ENCODE results near the gene COL15A1.

COL15A1 gene

DNA sequence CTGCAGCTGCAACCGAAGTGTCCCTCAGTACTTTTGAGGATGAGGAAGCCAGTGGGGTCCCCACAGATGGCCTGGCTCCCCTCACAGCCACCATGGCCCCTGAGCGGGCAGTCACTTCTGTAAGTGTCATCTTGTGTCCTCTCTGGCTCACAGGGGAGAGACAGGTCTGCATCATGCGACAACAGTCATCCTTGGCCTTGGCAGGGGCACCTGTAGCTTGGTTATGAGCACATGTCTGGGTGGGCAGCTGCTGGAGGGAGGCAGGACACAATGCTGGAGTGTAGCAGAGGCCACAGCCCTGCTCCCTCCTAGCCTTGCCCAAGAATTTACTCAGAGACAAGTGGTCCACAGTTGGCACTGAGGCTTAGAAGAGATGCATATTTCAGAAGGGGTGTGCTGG, 71.7 kb downstream of the COL15A1 start:
- DNase-seq (ENCODE audit: low read depth in 3 of 3), result no peak

DNA sequence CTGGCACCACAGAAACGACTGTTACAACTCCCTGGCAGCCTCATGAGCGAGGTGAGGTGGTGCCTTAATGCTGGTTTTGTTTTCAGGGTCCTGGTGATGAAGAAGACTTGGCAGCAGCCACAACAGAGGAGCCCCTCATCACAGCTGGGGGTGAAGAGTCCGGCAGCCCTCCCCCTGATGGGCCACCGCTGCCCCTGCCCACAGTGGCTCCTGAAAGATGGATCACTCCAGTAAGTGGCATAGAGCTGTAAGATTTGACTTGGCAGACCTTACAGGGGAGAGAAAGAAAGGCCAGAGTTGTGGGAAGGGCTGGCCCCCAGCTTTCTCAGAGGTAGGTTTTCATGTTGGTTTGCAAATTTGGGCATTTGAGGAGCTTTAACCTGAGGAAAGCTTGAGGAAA, 72.2 kb downstream of the COL15A1 start:
- no peak for DNase-seq (ENCODE audit: low read depth in 3 of 3)

DNA sequence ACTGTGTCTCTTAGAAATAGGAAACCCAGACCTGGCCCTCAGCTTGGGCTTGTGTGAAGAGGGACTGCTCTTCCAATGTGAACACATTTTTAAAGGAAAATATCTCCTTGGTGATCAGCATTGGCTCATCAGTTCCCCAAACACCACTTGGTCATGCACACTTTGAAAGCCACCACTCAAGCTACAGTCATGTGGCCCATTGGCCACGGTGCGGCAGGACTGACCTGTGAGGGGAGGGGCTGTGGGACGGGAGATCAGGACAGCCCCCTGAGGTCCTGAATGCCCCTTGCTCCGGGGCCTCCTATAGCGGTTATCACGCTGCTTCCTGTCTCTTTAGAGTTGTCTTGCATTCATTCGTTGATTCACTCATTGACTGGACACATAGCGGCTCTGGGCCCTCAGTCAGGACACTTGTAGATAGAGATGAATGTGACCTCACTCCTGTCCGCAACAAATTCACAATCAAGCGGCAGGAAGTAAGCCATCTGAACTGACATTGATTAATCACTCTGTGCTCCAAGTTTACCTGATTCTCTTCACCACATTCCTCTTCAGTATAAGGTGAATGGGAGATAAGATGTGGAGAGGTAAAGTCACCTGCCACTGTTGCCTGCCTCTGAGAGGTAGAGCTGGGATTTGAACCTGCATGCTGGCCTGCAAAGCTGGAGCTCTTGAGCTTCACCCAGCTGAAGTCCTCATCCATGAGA, 73.1 kb downstream of the COL15A1 start:
- DNase-seq (ENCODE audit: low read depth in 3 of 3), result no peak

DNA sequence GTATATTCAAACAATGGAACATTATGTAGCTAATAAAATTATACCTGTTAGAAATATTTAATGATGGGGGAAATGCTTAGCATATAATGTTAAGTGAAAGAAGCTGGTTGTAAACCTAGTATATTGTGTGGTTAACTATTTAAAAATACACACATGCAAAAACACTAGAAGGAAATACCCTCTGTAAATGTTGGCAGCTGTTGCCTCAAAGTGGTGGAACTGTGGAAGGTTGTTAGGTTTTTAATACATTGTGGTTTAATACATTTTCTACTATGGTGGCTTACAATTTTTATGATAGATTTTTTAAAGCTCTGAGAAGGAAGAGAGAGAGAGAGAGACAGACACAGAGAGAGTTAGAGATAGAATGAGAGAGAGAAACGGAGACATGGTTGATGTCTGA, 74.9 kb downstream of the COL15A1 start:
- no peak for DNase-seq (ENCODE audit: low read depth in 3 of 3)

DNA sequence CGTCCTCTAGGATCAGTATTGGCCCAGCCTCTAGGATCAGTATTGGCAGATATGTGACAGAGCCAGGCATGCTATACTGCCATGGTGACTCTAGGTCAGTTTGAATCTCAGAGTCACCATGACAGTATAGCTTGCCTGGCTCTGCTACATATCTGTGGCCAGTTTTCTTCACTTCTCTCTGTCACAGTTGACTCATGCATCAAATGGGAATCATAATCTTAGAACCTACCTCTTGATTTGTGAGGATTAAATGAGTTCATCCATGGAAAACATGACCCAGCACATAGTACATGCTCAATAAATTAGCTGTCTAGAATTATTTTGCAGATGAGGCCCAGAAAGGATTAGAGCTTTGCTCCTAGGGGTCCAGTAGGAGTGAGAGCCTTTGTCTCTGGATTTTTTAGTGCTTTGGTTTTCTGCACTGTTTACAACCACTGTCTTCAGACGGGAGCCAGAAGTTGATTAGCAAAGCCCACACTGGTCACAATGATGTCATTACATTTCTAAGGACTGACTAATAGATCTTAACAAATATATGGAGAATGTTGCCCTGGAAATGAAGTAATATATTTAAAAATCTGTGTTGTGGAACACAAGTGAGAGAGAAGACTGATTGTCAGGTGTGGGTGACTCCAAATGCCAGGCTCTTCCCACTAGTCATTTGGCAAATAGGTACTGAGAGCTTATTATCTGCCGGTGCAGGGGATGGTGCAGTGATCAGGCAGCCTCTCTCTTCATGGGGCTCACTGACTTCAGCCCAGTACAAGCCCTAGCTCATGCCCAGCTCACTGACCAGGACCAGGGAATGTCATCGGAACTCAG, 76.0 kb downstream of the COL15A1 start:
- no peak for DNase-seq (ENCODE audit: low read depth in 3 of 3)

DNA sequence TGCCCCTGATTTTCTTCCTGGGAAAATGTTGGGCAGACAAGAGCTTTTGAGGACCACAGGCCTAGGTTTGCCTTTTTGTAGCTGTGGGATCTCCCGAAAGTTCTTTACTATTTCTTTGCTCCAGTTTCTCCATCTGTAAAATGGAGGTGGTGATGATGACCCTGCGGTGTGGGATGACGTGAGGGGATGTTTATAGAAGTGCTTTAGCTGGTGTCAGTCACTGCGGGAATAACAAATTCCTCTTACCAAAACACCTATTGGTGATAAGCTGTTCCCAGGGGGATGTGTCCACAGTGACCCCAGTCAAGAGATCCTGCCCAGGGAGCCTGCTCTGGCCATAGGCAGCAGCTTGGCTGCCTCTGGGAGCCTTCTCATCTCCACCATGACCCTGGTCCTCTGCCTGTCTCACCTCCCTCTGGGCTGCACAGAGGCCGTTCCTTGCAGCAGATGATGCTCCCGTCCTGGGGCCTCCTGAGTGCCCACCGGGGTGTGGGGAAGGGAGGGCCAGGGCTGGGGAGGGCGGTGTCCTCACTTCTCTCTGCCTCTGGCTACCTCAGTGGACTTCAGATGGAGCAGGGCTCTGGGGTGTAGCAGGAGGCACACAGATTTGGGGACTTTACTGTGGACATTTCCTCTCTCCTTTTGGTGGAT, 77.2 kb downstream of the COL15A1 start:
- no peak for DNase-seq (ENCODE audit: low read depth in 3 of 3)

DNA sequence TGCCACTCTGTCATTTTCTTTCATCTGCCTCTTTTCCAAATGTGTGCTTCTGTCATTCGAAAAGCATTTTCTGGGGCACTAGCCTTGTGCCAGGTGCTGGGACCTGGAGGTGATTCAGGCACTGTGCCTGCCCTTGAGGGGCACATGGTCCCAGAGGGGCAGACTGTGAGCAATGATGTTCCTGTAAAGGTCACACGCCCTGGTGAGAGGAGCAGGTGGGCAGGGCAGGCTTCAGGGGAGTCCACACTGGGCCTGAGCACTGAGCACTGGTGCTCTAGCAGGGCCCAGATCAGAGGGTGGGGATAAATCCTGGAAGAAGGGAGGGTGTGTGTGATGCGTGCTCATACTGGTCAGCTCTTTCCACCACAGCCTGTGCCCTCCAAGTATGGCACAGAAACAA, 77.8 kb downstream of the COL15A1 start:
- DNase-seq (ENCODE audit: low read depth in 3 of 3), result no peak

DNA sequence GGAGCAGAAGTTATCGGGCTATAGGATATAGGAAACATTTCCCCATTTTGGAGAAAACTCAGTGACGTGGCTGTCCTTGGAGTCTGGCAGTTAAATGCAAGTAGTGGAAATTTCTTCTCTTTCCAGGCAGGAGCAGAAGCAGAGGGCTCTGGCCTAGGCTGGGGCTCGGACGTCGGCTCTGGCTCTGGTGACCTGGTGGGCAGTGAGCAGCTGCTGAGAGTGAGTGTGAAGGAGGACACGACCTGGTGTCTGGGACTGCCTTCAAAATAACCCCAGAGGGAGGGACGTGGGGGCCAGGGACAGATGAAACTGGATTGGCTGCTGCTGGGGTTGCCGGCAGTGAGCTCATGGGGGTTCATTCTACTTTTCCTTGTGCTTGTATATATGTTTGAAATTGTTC, 79.5 kb downstream of the COL15A1 start:
- DNase-seq (ENCODE audit: low read depth in 3 of 3), result no peak

DNA sequence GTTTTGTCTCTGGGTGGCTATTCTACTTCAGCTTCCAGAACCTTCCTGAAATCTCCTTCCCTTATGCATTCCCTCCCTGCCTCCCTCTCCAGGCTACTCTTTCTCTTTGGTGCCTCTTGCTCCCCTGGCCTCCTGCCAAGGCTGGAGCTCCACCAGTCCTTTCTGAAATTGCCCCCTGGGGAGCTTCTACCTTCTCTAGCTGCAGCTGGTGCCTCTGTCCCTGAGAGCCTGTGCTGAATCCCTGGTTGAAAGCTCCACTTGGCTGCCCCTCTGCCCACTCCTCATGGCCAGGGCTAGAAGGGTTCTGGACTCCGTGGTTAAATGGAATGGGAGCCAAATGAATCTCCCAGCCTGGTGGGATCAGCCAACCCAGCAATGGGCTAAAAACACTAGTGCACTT, 80.1 kb downstream of the COL15A1 start:
- DNase-seq (ENCODE audit: low read depth in 3 of 3), result no peak

DNA sequence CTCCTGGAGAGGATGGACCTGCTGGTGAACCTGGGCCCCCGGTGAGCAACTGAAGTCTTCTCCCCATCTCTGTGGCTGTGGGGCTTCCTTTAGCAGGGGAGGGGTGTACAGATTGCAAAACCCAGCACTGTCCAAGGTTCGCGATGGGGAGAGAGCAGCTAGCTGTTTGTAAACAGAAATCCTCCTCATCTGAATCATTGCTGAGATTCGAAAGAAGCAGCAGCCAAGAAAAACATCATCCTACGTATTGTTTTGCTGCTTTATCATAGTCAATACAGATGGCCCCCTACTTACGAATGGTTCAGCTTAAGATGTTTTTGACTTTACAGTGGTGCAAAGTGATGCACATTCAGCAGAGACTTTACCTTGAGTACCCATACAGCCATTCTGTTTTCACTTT, 81.3 kb downstream of the COL15A1 start:
- no peak for DNase-seq (ENCODE audit: low read depth in 3 of 3)

DNA sequence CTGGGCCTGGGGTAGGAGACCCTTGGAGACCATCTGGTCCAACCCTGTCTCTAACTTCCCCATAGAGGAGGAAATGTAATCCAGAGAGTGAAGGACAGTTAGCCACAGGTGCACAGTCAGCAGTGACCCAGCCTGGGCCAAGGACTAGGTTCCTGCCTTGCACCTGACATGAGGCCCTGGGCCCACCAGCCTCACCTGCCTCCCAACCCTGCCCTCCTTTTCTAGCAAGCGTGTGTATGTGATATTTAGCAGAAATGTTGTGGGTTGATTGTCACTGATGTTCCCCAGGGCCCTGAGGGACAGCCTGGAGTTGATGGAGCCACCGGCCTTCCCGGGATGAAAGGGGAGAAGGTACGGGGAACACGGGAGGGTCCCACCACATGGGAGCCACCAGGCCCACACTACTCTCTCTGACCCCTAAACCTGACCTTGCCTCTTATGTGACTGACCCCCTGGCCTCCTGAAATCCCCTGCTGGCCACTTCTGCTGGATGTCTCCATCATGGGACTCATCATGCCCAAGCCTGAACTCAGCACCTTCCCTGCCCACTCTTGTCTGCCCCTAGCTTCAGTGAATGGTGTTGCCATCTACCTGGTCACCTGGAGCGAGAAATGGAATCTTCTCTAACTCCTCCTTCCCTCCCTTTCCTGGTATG, 82.0 kb downstream of the COL15A1 start:
- DNase-seq (ENCODE audit: low read depth in 3 of 3), result no peak

DNA sequence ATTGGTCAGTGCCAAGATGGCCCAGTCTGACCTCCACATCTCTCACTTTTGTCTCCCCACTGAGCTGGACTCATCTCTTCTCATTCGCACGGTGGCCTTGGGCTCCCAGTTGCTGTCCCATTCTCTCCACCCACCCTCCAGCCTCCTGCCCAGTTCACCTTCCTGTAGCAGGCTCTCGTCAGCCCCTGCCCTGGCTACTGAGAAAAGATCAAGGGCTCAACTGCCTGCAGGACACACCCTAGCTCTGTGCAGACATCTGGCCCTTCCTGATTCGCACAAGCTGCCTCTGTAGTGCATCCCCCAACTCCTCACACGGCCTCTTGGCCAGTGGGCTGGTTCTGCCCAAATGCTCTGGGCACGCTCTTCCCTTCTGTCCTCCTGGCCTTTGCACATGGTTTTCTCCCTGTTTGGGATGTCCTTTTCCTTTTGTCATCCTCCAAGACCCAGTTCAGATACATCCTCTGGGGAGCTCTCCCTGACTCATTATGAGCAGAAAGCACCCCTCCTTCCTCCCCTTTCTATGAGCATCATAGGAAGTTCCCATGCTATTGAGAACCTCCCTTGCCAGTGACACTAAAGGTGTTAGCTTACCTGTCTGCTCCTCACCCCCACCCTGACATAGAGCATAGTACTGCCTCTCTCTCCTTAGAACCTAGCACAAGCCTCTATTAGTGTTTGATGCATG, 82.7 kb downstream of the COL15A1 start:
- no peak for DNase-seq (ENCODE audit: low read depth in 3 of 3)

DNA sequence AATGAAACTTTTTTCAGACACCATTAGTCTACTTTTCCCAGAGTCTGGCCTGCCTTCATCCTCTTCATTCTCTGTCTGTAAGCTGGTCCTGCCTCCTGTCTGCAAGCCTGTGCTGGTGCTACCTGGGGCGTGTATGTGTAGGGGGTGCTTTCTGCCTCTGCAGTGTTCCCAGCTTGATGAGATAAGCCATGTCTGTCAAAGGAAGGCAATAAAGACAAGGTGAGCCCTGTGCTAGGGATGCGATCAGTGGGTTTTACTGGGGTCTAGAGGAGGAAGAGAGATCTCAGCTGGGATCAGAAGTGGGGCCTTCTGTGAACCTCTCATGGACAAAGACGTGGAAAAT, 83.2 kb downstream of the COL15A1 start:
- DNase-seq (ENCODE audit: low read depth in 3 of 3), result no peak

DNA sequence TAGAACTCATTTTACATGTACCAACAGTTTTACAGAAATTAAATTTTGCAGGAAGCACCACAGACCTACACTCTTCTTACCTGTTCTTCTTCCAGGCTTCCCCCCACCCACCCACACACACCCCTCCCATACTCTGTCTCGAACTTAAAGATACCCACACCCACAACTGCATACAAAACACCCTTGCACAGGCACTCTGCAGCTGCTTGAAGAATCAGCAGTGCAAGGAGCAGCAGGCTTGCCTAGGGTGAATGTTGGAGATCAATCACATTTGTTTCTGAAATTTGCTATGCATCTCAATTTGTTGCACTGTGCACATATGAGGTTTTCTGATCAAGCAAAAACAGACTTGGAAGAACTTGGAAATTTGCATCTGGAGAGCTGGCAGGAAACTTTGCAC, 83.7 kb downstream of the COL15A1 start:
- DNase-seq (ENCODE audit: low read depth in 3 of 3), result no peak

DNA sequence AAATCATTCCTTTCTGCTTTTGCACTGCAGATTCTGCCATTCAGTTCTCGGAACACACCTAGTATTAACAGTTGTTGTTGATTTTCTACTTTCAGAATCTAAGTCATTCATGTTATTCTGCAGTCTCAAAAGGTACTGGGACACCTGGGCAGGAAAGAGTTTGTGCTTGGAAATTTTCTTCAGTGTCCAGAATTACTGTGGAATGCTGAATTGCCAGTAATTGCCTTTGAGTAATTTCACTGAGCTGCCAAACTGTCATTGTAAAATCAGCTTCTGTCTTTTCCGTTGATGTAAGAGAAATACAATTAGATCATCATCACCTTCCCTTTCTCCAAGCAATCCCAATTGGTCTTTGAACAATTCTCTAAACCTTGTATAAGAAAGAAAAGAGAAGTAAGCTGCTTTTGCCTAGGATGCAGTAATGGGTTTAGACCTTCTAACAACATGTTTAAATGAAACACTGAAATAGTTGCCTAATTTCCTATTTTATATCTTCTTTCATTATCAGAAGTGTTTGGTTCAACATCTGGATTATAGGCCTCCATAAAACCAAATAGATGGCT, 85.5 kb downstream of the COL15A1 start:
- no peak for DNase-seq (ENCODE audit: low read depth in 3 of 3)

DNA sequence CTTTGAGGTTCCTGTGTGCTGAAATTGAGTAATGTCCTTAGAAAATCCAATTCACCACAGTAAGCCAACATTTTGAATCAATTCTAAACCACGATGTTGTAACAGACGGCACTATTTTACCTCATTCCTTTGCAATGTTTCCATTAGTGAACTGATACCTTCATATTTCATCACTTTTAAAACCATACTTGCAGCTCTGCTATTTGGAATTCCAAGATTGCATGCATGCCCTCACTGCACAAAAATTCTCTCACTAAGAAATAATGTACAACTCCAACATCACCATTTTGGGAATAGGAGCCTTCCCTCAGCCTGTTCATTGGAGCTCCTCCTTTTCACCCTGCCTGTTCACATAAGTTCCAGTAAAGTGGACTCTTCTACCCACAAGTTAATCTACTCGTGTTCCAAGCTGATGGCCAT, 86.4 kb downstream of the COL15A1 start:
- DNase-seq (ENCODE audit: low read depth in 3 of 3), result no peak

DNA sequence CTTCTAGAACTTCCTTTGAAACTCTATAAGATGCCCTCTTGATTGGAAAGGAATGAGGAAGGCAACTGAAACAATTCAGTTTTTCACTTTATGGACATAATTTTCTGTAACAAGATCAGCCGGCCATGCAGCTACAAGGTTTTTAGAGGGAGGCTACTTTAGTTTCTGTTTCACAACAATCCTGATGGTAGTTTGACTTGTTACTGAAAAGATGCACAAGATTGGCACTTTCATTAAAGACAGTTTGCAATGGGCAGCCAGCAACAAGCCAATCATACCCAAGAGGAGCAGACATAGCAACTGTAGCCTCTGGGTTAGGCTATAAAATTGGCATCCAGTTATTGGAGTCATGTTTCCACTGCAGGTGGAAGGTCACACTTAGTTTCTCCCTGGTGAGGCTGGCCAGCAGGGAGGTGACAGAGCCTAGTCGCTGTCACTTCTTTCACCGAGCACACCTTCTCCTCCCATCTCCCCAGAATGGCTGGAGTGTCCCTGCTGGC, 87.0 kb downstream of the COL15A1 start:
- DNase-seq (ENCODE audit: low read depth in 3 of 3), result no peak

DNA sequence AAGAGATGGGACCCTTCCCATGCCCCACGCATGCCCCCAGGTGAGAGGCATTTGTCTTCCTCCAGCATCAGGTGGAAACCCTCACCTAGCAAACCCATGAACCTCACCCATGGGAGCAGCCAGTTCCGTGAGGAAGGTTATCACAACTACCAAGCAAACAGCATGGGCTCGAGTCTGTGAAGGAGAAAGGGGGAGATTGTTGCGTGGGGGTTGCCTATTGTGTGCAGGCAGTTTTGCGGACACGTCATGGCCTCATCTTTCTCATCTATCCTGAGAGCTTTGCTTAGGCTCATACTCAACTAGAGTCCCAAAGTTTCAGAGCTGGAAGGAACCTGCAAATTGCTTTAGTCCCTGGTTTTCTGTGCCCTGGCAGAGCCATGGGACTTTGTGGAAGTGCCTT, 87.6 kb downstream of the COL15A1 start:
- DNase-seq (ENCODE audit: low read depth in 3 of 3), result no peak

DNA sequence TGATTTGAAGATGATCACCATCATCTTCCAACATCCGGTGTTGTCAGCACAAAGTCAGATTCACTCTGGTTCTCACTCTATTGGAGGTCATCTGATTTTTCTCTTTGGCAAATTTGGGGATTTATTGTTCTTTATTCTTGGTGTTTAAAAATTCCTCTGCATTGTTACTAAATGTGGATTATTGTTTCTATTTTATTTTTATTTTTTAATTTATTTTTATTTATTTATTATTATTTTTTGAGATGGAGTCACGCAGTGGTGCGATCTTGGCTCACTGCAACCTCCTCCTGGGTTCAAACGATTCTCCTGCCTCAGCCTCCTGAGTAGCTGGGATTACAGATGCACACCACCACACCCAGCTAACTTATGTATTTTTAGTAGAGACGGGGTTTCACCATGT, 88.3 kb downstream of the COL15A1 start:
- no peak for DNase-seq (ENCODE audit: low read depth in 3 of 3)

DNA sequence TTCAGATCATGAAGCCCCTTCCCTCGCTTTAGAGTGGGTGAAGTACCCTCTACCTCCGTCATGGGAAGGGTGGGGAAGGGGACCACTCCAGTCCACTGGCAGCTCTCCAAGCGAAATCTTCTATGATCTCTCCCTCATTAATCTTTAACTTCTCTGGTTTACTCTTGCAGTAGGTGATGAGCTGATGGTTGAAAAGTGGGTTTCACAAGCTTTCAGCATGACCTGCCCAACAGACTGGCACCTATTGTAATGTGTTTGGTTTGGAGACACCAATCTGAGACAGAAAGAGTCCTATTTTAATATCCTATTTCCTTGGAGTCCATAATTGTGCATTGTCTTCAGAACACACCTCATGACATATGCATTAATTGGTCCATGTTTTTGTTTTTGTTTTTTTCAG, 90.4 kb downstream of the COL15A1 start:
- no peak for DNase-seq (ENCODE audit: low read depth in 3 of 3)

DNA sequence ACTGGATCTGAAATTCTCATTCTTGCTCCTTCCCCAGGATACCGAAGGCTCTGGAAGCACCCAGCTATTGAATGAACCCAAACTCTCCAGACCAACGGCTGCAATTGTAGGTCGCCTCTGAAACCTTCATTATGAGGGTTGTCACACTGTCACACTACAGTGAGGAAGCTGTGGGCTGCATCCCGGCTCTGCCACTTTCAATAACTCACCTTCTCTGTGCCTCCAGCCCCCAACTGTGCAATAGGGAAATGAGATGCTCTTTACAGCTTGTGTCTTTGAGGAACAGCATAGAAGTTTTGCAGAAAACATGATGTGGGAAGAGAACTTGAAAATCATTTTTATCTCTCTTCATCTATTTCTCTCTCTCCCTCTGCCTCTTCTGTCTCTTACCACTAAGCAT, 91.6 kb downstream of the COL15A1 start:
- no peak for DNase-seq (ENCODE audit: low read depth in 3 of 3)

All from stimulated activated CD4-positive, alpha-beta T cell treated with anti-CD3 and anti-CD28 coated beads, TNF-alpha, amount 100 ng/mL, for 4 hours (primary cell).